HL-60/S4 (cell line): ENCODE results near the gene PTGIR.

ENCODE experiments used
- in situ Hi-C: fragments of 300-500 bp; cut with MboI; formaldehyde crosslinking; loops from 2 replicates; pipeline ENCODE4 v1.14.3; 2022; ENCODE audit warnings: low sequenced_read_pairs

Gene PTGIR, protein sequence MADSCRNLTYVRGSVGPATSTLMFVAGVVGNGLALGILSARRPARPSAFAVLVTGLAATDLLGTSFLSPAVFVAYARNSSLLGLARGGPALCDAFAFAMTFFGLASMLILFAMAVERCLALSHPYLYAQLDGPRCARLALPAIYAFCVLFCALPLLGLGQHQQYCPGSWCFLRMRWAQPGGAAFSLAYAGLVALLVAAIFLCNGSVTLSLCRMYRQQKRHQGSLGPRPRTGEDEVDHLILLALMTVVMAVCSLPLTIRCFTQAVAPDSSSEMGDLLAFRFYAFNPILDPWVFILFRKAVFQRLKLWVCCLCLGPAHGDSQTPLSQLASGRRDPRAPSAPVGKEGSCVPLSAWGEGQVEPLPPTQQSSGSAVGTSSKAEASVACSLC

DNA sequence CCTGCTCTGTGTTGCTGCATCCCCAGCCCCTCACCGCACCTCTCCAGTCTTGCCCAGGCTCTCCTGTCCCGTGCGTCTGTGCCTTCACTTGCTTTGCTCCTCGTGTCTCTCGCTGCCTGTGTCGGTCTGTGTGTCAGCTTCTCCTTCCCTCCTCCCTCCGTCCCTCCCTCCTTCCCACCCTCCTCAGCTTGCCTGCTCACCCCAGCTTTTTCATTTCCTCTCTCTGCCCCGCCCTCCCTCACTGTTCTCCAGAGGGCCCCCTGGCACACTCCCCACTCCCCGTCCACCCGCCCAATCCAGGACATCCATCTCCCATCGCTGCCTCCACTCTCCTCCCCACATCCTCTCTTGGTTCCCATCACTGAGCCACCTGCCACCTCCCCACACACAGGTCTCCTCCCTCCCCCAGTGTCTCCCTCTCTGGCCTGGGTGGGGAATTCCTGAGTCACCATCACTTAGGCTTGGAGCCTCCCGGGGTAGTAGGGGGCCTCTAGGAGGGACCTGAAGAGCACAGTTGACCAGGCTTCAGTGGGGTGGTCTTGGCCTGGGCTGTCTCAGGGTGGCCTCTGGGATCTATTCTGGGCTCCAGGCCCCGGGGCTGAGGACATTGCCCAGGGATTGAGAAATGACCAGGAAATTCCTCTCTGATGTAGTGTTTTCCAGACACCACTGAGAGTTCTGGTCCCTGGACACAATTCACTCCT, at the start of gene PTGIR:
Gene PTGIR, minus strand, starts transcription at position 132 of the 704 bp plus-strand sequence. CDS start 864 bp downstream, outside the sequence.
- in situ Hi-C loops, result no loop called here

DNA sequence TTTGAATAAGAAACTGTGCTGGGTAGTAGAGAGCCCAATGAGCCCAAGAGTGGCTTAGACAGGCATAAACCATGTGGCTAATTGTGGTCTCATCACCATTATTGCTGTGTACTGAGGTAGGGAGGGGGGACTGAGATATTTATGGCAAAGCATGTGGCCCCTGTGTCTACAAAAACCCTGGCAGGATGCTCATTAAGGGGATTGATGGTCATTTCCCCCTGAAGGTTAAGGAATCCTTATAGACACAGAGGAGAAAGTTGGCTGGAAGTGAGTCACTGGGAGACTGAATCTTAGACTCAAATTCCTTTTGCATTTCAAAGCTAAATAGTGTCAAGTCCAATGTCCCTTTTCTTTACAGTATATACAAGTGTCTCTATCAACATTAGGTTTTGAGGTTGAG, 45.9 kb upstream of the PTGIR start:
- in situ Hi-C loops, result no loop called here

DNA sequence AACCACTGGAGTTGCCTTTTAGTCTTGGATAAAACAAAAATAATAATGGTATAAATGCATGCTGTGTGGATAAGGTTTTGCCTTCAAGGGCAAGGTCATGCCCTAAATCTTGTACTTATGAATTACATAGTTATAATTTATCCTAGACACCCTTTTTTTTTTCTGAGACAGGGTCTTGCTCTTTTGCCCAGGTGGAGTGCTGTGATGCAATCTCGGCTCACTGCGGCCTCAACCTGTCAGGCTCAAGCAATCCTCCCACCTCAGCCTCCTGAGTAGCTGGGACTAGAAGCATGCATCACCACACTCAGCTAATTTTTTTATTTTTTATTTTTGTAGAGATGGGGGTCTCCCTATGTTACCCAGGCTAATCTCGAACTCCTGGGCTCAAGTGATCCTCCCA, 43.8 kb upstream of the PTGIR start:
- in situ Hi-C loops, result loop anchor here (5.0 kb wide), 1 partner anchor 56 kb away; no protein-coding TSS in a partner anchor

DNA sequence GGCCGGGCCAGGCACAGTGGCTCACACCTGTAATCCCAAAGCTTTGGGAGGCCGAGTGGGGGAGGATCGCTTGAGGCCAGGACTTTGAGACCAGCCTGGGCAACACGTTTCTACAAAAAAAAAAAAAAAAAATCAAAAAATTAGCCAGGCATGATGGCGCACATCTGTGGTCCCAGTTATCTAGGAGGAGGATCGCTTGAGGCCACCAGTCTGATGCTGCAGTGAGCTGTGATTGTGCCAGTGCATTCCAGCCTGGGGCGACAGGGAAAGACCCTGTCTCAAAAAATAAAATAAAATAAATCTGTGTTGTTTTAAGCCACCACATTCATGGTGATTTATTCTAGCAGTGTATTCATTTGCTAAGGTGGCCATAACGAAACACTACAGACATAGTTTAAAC, 40.2 kb upstream of the PTGIR start:
- in situ Hi-C loops, result loop anchor here (5.0 kb wide), 1 partner anchor 53 kb away; no protein-coding TSS in a partner anchor

DNA sequence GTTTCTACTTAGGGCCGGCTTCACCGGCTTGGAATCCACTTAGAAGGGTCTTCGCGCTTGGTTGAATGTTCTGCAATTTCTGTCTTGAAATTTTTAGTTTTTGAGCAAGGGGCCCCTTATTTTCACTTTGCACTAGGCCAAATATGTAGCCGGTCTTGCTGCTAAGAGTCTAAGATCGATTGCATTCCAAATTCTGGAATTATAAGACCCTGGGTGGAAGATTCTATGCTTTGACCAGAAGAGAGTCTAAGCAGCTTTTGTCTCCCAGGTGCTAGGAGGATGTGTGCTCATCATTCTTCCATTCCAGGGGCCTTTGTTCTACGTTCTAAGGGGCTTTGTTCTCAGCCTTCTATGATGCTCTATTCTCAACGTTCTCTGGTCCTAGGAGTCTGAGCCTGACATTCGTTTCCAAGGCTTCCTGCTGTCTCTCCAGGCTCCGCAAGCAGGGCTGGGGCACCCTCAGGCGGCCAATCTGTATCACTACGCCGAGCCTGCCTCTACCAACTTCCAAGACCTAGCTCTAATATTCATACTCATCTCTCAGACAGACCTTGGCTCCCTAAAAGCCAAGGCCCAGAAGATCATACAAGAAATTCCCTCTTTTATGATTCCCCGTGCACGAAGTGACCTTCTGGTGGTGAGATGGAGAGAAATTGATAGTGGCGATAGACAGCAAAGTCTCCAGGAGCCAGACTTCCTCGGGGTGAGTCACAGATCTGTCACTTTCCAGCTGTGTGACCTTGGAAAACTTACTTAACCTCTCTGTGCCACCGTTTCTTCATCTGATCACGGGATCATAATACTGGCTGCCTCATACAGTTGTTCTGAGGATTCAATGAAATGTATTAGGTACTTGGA, 37.1 kb upstream of the PTGIR start:
- in situ Hi-C loops, result no loop called here

DNA sequence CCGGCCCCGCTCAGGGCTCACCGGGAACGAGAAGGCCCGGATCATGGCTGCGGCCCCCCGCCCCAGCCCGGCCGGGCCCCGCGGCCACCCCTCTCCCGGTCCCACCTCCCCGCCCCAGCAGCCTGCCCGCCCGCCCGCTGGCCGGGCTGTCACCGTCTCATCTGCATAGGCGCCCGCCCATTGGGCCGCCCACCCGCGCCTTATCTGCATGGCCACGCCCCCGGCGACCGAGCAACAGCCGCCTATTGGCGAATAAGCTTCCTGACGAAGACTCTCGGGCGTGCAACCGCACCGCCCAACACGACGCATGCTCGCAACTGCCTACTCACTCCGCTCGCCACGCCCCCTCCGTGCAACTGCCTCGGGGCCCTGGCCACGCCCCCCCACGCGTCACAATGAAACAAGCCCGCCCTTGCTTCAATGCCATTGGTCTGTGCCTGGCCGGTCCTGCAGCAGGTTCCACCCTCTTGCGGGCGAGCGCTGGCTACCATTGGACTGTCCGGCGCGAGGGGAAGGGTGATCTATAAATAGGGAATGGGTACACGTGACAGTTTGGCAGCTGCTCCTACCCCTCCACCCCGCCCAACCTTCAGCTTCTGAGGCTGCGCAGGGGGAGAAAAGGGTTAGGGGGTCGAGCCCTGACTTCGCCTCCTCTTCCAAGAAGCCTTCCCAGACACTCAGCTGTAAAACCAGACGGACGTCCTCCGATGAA, 36.3 kb upstream of the PTGIR start, which contains the start of gene DACT3:
Gene DACT3, minus strand, starts transcription at position 163 of the 712 bp plus-strand sequence. Its CDS starts 118 bp downstream, at position 45.
- in situ Hi-C loops, result no loop called here

DNA sequence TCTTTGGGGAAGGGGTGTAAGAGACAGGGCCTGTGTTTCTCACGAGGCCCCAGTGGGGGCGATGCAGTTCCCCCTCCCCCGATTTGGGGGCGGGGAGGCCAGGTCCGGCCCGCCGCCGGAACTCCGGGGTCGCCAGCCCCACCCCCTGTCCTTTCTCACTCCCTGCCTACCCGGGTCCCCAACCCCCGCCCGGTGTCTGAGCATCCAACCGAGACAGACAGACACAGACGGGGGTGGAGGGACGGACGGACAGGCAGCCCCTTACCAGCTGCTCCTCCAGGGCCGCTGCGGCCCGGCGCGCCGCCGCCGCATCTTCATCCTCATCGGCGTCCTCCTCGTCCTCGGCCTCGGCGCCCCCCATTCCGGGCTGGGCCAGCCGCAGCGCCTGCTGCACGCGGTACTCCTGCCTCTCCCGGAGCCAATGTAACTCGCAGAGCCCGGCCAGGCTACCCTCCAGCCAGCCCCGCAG, 35.7 kb upstream of the PTGIR start:
- in situ Hi-C loops, result no loop called here

DNA sequence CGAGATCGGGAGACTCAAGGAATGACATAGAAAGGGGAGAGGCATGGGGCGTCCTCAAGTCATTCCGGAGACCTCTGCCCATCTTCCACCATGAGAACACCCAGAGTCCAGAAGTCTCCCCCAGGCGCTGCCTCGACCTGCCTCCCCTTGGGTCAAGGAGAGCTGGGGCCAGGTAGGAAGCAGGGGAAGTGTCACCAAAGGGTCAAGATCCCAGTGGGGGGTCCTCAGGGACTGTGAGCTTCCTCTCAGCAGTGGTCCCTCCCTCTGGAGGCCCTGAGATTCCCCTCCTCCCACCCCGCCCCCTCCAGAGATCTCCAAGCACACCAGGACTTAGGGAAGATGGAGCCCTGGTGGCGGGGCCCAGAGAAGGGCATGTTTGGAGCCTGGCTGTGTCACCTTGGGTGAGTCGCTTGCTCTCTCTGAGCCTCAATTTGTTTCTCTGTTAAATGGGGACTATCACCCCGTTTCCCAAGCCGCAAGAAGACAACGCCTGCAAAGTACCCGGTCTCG, 35.2 kb upstream of the PTGIR start:
- in situ Hi-C loops, result no loop called here

DNA sequence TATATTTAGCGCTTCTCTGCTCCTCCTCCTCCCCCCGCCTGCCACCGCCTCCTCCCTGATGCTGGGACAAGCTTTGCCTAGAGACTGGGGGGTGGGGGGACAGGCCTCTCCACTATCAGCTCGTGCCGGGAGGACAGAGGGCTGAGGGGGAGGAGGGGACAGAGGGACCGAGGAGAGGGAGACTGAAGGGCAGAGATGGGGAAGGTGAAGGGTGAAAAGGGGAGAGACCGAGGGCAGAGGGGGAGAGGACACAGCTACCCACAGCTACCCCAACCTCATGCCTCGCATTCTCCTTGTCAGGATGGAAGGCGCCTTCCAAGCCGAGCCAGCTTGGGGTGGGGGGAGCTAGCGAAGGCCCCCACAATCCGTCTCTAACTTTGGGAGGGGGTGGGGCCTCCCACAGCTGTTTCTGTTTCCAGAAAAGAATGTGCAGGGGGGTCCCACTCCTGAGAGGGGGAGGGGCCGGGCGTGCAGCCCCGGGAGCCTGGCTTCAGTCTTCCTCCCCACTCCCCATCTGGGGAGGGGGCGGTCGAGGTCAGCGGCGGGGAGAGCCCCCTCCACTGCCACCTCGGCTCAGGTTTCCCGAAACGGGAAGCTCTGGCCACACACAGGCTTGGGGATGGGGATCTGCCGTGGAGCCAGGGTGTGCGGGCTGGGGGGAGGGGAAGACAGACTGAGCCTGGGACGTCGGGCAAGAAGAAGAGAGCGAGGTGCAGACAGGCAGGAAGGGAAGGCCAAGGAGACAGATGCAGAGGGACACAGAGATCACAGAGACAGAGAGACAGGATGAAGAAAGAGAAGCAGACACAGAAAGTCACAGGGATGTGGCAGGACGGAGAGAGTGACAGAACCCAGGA, 34.5 kb upstream of the PTGIR start:
- in situ Hi-C loops, result no loop called here

DNA sequence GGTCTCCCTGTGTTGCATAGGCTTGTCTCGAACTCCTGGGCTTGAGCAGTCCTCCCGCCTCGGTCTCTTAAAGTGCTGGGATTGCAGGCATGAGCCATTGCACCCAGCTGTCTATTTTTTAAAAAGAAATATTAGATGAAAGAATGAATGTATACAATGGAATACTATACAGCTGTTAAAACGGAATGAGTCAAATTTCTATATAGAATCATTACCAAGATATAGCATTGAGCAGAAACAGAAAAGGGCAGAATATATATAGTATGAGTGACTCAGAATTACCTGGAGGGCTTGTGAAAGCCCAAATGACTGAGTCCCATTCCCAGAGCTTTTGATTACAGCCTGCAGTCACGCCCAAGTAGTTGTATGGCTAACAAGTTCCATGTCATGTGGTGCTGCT, 31.7 kb upstream of the PTGIR start:
- in situ Hi-C loops, result no loop called here

DNA sequence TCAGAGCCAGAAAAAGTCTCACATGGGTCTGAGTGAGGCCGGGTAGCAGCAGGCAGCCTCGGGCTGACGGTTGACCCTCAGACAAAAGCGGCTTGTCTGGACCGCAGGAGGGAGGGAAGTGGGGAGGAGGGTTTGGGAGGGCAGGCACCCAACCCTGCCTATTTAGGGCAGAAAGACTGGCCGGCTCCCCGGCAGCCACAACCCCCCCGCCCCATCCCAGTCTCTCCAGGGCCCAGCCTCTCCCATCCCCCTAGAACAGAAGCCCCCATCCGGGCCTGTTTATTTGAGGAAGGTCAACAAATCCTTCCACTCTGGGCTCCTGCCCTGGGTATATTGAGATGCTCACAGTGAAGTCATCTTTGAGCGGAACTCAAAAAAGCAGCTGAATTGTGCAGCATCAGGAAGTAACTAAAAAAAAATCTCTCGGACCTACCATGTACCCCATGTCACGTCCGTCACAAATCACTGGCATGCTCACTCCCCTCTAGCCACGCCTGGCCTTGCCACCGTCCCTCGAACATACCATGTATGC, 29.8 kb upstream of the PTGIR start:
- in situ Hi-C loops, result no loop called here

DNA sequence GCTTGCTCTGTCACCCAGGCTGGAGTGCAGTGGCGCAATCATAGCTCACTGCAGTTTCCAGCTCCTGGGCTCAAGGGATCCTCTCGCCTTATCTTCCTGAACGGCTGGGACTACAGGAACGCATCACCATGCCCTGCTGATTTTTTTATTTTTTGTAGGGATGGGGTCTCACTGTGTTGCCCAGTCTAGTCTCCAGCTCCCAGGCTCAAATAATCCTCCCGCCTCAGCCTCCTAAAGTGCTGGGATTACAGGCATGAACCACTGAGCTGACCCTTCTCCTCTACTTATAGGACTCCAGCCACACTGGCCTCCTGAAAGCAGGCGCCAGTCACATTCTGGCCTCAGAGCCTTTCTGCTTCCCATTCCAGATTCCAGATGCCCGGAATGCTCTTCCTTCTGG, 25.6 kb upstream of the PTGIR start:
- in situ Hi-C loops, result no loop called here

DNA sequence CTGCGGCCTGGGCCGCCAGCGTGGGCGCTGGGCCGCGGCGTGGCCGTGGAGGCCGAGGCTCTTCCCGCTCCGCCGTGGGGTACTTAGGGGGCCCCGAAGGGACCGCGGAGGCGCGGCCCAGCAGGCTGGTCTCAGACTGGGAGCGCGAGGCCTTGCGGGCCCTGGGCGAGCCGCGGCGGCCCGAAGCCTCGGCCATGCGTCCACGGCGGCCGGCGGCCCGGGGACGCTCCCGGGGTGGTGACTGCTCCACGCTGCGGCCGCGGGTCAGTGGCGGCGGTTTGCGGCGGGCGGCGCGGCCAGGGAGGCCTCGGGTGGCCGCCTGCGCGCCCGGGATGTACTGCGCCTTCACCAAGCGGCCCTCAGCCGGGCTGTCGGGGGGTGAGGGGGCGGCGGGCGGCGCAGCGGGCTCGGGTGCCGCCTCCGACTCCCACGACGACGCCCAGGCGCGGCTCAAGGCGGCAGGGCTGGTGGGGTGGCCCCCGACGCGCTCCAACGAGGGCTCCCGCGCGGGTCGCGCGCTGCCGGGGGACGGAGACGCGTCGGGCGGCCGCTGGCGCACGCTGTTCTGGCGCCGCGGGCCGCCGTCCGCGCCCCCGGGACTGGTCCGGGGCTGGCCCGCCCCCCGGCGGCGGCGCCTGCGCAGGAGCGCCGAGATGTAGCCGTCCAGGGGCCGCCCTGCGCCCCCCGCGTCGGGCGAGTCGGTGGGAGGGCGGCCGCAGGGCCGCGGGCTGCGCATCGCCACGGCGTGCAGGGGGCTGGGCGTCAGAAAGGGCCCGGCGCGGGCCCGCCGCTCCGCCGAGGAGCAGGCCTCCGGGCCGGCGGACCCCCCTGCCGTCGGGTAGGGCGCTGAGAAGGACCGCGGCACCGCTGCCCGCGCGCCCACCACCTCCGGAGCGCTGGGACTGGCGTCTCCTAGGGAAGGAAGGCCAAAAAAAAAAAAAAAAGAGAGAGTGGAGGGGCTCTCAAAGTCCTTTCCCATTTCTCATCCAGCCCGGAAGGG, 24.4 kb upstream of the PTGIR start:
- in situ Hi-C loops, result no loop called here

DNA sequence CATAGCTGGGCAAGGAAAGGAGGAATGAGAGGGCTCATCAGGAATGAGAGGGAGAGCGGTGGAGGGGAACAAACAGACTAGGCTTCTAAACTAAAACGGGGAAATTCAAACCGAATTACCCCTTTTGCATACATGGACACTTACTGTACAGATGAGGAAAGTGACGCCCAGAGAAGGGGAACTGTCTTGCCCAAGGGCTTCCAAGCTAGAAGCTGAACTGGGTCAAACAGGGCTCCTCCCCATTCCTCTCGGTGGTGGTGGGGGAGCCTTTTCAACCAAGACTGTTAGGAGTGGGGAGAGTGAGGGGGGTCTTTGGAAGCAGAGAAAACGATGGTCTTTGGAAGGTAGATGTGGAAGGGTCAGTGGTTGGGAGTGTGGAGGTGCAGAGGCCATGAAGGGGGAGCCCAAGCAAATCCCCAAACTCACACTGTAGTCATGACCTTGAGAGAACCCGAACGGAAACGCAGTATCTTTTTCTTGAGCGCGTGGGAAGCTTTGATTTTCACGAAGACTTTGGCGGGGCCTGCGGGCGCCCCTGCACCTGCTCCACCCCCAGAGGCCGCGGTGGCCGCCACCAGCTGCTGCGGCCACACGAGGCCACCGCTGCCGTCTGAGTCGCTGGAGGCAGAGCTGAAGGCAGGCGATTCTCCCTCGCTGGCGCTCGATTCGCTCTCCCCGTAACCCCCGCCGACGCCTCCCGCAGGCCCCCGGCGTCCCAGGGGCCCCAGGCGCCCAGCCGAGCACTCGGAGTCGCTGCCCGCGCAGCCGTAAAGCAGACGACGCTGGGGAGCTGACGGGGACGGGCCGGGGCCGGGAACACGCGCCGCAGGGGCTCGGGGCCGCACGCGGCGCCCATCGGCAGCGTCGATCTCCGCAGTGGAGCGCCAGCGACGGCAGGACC, 23.4 kb upstream of the PTGIR start:
- in situ Hi-C loops, result no loop called here

DNA sequence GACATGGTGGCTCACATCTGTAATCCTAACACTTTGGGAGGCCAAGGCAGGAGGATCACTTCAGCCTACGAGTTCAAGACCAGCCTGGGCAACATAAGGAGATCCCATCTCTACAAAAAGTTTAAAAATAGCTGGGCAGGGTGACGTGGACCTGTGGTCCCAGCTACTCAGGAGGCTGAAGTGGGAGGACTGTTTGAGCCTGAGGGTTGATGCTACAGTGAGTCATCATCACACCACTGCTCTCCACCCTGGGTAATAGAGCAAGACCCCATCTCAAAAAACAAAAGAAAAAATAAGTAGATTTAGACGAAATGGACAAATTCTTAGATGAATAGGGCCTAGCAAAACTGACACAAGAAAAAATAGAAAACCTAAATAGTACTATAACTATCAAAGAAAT, 21.5 kb upstream of the PTGIR start:
- in situ Hi-C loops, result no loop called here

DNA sequence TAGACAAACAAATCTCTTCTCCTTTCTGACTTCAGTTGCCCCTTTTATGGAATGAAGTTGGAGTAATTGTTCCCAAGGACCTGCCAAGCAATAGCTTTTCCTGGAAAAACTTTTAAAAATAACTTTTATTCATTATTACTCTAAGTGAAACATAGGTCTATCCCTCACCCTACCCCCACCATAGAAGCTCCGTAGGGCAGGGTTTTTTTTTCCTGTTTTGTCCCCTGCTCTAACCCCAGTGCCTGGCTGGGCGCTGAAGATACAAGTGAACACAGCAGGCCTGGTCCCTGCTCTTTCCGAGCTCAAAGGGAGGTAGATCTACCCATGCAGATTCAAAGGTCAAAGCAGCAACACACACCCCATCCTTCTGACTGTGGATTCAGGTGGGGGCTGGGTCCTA, 19.8 kb upstream of the PTGIR start:
- in situ Hi-C loops, result no loop called here

DNA sequence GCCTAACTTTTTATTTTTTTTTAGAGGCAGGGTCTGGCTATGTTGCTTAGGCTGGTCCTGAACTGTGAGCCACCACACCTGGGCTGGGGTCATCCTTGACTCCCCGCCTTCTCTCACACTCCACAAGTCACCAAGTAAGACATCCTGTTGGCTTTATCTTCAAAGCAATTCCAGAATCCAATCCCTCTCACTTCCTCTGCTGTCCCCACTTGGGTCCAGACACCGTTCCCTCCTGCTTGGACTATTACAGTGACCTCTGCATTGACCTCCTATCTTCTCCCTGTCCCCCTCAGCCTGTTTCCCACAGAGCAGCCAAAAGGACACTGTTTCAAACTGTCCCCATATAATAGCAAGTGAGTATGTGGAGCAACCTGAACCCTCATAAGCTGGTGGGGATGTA, 15.8 kb upstream of the PTGIR start:
- in situ Hi-C loops, result no loop called here
